ENCODE data around the gene ASTN2.

The ASTN2 gene

DNA sequence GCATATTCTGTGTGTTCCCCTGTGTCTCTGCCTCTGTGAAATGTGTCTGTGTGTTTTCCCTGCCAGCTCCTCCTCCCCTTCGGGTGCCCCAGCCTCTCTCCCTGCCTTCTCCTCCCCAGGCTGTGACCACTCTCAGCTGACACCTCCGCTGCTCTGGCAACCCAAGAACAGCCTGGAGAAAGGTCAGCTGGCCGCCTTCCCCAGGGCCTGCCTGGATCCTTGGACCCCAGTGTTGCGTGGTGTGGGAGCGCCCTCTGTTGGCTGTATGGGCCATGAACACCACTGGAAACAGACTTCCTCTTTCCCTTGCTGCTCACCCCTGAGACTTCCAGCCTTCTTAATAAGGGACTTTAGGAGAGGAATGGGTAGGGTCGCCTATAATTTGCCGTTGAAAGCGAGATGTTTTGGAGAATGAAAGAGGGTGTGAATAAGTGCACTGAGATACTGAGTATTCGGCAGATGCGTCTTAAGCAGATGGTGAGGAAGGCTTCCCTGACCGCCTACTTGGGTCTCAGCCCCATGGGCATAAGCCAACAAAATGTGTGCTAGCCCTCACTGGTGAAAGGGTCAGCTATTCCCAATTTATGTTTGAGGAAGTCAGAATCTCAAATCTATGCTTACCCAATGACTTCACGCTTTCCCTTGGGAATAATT, 842.6 kb downstream of the ASTN2 start:
- peak; percentile 4 to 17 for DNase-seq (ENCODE audit: low read depth in 2 of 2)

DNA sequence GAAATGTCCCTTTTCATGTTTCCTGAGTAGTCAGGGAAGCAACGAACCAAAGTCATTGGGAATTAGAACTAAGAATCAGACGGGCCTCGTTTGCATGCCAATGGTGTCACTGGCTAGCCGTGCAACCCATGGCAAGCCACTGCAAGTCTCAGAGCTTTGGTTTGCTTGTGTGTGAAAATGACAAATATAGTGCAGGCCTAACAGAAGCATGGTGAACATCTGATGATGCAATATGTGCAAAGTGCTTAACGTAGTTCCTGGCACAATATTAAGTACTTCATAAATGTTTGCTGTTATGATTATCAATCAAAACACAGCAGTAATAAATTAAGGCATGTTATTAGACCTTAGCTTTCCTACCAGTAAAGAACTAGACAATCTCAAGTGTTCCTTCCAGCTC, 845.7 kb downstream of the ASTN2 start:
- DNase-seq (ENCODE audit: low read depth in 2 of 2): no peak

DNA sequence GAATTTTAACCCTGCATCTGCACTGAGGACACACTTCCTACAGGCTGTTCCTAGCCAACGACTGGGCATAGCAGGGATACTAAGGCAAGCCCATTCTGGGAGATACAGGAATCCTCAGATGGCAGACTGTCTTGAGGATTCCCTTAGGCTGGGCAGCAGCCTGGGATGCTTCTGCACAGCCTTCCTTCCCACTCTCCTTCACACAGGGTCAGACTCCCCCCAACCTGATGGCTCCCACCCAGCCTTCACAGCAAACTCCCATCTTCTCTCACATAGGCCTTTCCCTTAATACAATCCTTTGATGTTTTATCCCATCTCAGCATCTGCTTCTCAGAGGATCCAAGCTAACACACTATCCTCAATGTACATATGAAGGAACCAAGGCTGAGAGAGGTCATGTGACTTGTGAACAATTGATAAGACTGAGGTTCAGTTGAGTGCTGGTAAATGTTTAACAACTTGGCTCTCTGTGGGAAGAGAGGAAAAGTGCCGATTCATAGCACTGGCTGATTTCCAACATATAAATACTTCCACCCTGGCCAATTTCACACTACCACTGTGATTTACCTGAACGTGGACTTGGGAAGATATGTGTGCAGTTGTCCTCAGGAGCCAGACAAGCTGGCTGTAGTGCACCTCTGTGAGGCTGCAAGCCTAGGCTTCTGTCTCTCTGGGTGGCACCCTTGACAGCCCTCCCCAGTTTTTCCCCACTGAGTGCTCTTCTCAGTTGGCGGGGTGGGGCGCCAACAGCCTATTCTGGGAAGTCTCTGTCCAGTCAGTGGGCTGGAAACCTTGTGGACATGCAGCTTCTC, 848.0 kb downstream of the ASTN2 start:
- no peak for DNase-seq (ENCODE audit: low read depth in 2 of 2)

DNA sequence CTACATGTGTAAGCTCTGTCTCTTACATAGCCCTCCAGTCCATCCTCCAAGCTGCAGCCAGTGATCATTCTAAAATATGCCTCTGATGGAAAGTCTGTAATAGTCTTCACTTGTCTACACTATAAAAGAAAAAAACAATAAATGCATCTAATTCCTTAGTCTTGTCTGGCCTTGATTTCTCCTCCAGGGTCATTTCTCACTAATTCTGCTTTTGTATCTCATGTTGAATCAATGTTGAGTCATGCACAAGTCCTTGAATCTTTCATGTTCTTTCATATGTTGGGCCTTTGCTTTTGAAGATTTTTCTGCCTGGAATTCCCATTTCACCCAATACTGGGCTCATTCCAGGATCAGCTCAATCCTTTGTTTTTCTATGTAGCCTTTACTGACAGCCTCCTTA, 848.9 kb downstream of the ASTN2 start:
- DNase-seq (ENCODE audit: low read depth in 2 of 2): no peak

DNA sequence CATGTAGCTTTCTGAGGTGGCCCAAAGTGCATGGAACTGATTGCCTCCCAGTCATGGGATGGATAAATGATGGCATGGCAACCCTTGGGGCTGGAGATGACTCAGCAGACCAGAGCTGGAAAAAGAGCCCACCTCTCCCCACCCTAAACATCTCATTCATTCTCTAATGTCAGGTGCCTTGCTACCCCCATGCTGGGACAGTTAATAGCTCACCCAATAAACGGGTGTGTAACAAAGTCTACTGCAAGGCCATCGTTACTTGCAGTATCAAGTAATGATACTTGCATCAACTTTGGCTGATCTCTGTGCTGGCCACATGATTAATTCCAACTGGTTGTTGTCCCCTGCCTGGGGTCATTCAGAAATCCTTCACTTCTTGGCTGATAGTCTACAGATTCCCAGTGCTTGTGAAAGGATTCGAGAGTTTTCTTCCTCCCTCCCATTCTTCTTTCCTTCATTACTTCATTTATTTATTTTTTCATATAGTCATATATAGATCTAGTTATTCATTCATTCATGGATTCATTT, 850.5 kb downstream of the ASTN2 start:
- DNase-seq (ENCODE audit: low read depth in 2 of 2): no peak

DNA sequence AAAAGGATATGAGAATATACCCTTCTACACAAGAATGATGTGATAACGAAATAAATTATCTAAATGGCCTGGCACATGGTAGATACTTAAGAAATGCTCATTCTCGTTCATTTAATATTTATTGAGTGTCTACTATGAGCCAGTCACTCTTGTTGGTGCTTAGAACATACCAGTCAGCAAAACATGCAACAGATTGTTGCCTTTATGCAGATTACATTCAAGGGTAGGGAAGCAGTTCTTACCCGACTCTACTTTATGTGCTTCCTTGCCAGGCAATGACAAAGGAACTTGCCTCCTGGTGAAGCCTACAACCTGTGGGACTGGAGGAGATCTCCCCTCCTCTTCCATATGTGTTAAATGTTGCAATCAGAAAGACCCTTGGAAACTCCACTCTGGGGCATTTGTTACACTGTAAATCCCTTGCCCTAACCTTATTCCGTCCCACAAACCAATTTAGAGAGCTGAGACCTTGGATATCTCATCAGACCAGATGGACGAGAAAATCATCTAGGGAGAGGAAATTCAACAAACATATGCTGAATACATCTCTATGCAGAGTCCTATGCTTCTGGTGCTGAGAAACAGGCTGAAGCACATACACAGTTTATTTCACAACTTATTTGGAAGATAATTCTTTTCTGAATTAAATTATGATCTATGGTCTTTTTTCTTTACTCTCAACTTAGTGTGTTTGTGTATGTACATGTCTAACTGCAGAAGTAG, 855.9 kb downstream of the ASTN2 start:
- DNase-seq (ENCODE audit: low read depth in 2 of 2): no peak

DNA sequence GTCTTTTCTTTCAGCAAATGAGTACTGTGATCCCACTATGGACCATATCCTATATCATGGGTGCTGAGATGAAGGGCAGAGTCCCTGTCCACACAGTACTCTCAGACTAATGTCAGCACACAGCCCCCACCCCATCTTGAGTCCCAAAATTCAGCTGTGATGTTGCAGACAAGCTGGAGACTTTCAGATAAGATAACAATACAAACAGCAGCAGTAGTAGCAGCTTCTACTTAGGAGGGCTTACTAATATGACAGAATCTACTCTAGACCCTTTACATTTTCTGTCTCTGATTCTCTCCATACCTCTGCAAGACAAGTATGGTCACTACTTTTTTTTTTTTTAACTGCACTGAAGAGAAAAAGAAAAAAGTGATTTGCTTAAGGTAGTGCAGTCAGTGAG, 856.8 kb downstream of the ASTN2 start:
- DNase-seq (ENCODE audit: low read depth in 2 of 2): no peak

DNA sequence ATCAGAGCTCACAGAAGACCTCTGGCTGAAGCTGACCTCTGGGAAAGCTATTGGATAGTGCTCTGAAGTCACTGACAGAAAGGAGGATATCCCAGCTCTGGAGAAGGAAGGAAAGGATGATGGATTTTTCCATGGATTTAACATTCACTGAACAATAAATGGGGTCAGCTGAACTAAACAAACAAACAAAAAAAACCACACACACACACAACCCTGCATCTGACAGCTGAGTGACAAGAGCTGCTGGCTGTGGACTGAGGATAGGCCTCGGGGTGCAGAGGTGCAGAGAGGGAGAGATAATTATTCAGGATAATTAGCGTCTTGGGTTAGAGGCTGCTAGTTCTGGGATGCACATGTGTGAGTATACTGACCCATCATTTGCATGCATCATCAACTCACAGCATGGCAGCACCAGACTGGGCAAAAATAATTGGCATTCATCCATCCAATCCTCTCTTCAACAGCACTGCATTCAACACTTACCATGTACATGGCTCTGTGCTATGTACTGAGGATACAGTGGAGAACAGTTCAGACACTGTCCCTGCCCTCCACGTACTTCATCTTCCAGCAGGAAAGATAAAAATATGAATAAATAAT, 859.2 kb downstream of the ASTN2 start:
- DNase-seq (ENCODE audit: low read depth in 2 of 2): no peak

DNA sequence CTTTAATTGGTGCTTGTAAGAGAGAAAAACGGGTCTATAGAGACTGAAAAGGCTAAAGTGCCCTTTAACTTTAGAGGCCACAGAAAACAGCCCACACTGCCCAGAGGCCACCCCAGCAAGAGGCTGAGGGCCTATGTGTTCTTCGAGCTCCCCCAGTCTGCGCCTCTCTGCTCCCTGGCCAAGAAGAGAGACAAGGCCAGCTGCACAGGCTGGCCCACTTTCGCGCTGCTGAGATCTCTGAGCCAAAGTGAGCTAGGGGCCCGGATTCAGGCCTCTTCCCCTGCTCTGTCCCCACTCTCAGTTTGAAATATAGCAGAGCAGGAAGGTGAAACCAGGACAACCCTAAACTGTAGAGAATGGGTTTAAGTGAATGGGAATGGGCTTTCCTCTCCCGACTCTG, 859.7 kb downstream of the ASTN2 start:
- no peak for DNase-seq (ENCODE audit: low read depth in 2 of 2)

DNA sequence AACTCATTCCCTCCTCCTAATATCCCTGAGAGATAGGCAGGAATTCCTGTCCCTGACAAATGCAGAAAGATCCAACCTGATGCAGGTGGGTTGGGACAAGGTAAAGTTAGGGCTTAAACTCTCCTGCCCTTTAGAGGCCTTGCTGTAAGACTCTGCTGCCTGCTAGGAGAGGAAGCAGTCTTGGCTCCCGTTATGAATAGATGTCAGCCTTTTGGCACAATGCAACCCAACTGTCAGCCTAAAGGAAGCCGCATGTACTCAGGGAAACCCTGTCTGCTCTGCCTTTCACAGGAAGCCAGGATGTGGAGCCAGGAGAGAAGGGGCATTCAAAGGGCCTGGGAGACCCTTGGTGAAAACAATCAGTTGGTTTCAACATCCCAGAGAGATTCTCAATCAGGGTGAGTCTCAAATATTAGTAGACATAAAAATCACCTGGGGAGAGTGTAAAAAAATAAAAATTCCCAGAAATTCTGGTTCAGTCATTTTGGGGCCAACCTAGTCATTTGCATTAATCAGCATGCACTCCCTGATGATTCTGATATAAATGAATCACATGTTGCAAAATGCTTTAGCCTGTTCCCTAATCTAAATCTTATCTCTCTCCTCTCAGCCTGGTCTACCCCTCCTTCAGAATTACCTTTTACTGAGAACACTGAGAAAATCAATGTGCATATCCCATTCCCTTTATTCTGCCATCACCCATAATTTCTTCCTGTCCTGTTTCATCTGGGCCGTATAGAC, 864.0 kb downstream of the ASTN2 start:
- no peak for DNase-seq (ENCODE audit: low read depth in 2 of 2)

DNA sequence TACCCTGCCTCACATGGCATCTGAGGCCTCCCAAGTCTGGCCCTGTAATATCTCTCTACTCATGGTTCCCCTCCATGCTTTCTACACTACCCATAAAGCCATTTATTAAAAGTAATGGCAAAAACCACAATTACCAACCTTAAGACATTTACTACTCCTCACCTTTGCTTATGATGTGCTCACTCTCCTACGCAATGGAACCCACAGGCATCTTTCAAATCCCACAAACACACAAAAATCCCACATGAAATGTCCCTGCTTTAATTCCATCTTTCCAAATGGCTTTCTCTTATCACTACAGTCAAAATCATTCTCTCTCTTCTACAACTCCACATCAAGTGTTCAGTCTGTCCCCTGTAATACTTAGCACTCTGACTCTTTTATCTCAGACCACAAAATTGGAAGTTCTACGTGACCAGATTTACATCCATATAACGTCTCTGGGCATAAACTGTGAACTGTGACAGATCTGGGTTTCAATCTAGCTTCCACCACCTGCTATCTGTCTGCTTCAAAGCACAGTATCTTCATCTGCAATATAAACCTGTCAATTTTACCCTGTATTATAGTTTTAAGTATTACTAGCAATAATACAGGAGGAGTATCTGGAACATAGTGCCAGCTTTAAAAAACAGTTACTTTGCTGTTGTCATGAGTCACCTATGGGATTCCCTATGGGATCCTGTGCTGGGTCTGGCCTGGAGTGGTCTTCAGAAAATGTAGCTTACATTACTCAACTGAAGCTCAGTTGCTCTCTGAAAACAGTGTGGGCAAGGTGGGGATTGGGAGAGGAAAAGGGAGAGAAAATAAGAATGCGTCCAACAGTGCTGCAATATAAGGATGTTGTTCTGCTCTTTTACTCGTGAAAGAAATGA, 864.8 kb downstream of the ASTN2 start:
- no peak for DNase-seq (ENCODE audit: low read depth in 2 of 2)

DNA sequence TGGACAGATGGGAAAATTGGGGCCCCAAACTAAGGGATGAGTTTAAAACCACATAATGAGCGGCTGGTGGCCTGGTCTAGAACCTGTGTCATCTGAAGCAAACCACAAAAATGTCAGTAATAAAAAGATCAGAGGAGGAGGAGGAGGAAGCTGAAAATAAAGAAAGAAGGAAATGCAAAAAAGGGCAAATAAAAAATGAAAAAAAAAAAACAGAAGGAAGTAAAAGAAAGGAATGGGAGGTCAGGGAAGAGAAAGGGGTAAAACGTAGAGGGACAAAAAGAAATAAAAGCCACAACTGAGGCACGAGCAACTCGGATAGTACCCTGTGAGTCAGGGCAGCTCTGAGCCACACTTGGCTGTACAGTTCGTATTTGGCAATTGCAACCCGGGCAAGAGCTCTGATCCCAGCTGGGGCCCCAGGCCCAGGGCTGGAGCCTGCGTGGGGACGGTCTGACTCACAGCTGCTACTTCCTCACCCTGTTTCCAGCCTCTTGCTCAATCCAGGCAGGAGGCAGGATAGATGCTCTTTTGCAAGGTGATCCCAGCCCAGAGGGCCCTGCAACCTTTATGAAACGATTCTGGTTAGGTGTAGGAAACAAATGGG, 865.7 kb downstream of the ASTN2 start:
- DNase-seq (ENCODE audit: low read depth in 2 of 2): no peak

DNA sequence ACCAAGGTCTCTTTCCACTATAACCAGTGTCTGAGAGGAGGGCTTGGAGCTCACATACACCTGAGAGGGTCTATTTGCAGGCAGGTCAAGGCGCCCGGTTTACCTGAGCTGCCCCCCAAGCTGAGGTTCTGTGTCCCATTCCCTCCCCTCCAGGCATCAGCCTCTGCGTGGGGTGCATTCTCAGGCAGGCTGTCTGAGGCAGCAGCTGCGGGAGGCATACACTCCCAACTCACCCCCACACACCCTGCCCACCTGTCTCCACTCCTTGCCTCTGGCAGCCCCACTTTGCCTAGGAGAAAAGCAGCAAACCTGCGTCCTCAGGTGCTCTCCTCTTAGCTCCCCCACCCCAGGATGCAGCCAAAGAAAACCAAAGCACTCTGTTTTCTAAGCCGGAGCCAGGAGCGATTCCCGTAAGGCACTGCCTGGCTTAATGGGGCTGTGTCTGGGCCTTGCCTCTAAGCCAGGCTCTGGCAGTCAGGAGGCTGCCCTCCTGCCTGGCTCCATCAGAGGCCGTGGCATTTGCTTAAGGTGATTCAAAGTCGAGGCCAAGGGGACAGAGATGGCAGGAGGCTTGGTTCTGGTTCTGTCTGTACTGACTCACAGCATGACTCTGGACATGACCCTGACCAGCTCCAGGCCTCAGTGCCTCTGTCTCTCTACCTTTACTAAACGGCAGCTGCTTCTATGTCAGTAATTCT, 867.0 kb downstream of the ASTN2 start:
- DNase-seq (ENCODE audit: low read depth in 2 of 2): no peak

DNA sequence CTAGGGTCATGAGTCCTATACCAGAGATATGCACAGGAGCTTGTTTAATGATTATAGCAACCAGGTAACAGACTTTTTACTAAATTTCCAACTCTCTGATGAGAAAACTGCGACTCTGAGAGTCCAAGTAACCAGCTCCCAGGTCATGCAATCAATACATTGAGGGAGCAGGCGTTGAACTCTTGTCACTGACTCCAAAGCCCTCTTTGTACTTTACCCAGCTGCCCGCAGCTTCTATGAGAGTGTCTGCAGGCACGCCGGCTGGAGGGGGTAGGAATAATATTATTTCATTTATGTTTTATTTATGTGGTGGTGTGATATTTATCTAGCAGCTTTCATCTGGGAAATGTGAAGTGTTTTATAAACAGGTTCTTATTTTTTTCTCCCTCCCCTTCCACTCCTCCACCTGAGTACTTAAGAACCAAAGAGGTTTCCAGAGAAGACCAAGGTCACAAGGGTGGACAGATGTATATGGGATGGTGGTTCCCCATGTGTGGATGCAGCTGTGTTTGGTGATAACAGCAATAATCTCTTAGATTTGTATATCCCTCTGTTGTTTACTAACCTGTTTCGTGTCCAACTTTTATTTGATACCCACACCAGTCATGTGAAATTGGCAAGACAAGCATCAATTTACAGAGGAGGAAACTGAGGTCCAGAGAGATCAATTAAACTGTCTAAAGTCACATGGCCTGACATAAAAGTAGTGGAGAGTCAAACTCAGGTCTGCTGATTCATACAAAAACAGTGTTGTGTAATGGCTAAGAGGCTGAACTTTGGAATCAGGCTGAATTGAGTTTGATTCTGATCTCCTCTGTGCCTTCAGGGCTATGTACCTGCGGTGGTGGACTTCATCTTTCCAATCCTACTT, 867.9 kb downstream of the ASTN2 start:
- DNase-seq (ENCODE audit: low read depth in 2 of 2): no peak

DNA sequence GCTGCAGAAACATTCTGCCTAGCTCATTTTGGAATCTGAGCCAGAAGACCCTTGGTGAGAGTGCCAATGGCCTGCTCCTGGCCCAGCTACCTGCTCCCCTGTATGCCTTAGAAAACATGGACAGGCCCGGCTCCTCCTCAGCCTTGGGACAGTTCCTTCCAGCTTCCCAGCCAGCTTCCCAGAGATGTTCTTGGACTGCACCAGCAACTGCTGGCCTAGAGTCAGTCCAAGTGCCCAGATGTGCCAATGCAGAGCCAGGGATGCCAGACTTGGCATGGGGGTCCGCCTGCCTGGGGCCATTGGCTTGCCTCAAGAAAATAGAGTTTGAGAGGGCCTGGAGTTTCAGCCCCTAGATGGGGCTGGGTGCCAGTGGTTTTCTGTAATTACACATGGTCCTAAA, 870.0 kb downstream of the ASTN2 start:
- no peak for DNase-seq (ENCODE audit: low read depth in 2 of 2)

DNA sequence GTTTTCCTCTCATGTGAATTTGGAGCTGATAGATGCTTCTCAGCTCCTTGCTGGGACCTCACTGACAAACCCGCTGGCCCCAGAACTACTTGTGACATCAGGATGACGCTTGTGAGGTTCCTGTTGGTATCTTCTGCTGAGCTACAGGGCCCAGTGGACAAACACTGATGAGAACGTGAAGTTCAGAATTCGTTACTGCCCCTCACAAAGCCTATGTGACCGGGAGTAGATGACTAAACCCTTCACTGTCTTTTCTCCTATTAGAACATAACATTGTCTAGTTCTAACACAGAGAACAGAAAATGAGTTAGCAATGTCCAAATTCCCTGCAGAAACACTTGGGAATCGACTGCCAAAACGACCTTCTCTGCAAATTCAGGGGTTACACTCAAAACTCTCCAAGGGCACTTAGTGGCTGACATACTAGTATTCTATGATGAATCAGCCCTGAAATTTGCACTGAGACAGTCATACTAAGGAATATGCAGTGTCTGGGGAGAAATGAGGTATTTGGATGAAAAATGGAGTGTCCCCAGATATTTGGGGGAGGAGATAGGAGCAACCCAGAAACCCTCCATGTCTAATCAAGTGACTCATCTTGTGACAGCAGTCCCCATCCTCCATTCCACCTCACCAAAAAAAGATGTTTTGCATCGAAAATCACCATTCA, 871.0 kb downstream of the ASTN2 start:
- DNase-seq (ENCODE audit: low read depth in 2 of 2): no peak

DNA sequence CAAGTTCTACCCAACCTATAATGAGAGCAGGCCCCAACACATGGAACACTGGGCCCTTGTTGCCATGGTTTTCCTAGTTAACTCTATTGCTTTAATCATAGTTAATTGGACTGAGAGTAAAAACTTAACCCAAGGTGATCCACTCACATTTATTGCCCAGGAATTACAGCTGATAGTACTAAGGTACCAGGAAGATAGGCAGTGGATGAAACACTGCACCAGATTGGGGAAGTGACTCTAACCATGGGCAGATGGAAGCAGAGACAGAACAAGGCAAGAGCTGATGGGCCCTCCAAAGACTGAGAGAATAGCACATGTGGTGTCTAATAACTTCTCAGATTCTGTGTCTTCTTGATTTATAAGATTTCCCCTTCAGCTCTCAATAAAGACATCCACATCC, 873.5 kb downstream of the ASTN2 start:
- DNase-seq (ENCODE audit: low read depth in 2 of 2): no peak

DNA sequence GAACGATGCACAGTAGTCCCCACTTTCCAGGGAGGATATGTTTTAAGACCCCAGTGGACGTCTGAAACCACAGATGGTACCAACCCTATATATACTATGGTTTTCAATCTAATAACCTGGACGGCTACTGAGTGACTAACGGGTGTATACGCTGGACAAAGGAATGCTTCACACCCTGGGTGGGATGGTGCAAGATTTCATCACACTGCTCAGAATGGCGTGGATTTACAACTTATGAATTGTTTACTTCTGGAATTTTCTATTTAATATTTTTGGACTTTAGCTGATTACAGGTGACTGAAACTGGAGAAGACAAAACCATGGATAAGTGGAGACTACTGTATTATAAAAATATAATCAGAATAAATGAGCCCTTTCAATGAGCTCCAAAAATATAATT, 875.3 kb downstream of the ASTN2 start:
- DNase-seq (ENCODE audit: low read depth in 2 of 2): no peak

All from stimulated activated CD8-positive, alpha-beta memory T cell treated with anti-CD3 and anti-CD28 coated beads, Interleukin-2, amount 100 ng/mL, for 48 hours (primary cell).